ENCODE results near the gene NCOA3. TPM values are rescaled to one million over a fixed set of nuclear protein-coding genes. Genes with fewer than 3 reads are reported as not detected.

NCOA3 gene
- total and polyA plus RNA-seq, 2 of the 8 experiments (the other 6 are each of a cell fraction or from before 2014, with no cell fraction given) = 7.9 to 24.7 TPM

GRCh38 chr20:47652794-47653193 lies 151.1 kb downstream of the NCOA3 start:
- peaks cover 0 to 58% (median 13%) of the 10 kb centered on the region in 4 experiments; a peak in 6 of 8 replicates for H3K36me3 ChIP-seq (ENCODE audit: control insufficient read depth in 2 of 4, insufficient read depth in 4 of 4, low read length in 3 of 4)
- FAIRE-seq (no peak), DNase-seq (ENCODE audit: low read depth in 1 of 2, low spot score in 2 of 2) (peak in 1 of 2 experiments; percentile 4)
- TF ChIP-seq SIRT6 (IDR thresholded peaks at IDR 0.05; ENCODE audit: low read length) (no peak), CEBPB (IDR thresholded peaks at IDR 0.05; ENCODE audit: low read depth, low read length) (no peak), KDM5A (IDR thresholded peaks at IDR 0.05; ENCODE audit: low read length) (no peak), TBP (IDR thresholded peaks at IDR 0.05; ENCODE audit: low read depth, low read length) (no peak), BCL11A (IDR thresholded peaks at IDR 0.05; ENCODE audit: low read depth in 2 of 2, low read length in 2 of 2) (no peak), TEAD4 (IDR thresholded peaks at IDR 0.05; ENCODE audit: low read depth, low read length) (no peak), YY1 (IDR thresholded peaks at IDR 0.05; ENCODE audit: low read depth, low read length) (no peak), EP300 (IDR thresholded peaks at IDR 0.05; ENCODE audit: borderline replicate concordance in 1 of 2, low read depth in 2 of 2, low read length in 2 of 2) (no peak), BACH1 (IDR thresholded peaks at IDR 0.05; ENCODE audit: low read length) (no peak), SIN3A (conservative IDR thresholded peaks at IDR 0.05 in 1 of 2, IDR thresholded peaks at IDR 0.05 in 1 of 2; ENCODE audit: low read depth in 1 of 2, low read length in 2 of 2) (no peak), SRF (IDR thresholded peaks at IDR 0.05; ENCODE audit: low read depth, low read length) (no peak), POU5F1 (IDR thresholded peaks at IDR 0.05; ENCODE audit: low read depth, low read length) (no peak), NANOG (IDR thresholded peaks at IDR 0.05; ENCODE audit: insufficient read depth, low read depth, low read length, poor library complexity, severe bottlenecking) (no peak), GABPA (IDR thresholded peaks at IDR 0.05; ENCODE audit: borderline replicate concordance, insufficient read depth, low read length) (no peak), GTF2F1 (IDR thresholded peaks at IDR 0.05; ENCODE audit: borderline replicate concordance, low read depth, low read length) (no peak)

More at GRCh38 chr20:47652794-47653193, 151.1 kb downstream of the NCOA3 start:
- Histone ChIP-seq H2BK5ac (ENCODE audit: low read depth, low read length) (no peak overlapping the region), H4K91ac (replicated peaks; ENCODE audit: insufficient read length, low read length) (no peak overlapping the region), H3K23ac (ENCODE audit: insufficient read length) (no peak overlapping the region), H2BK12ac (ENCODE audit: low read depth, low read length) (no peak overlapping the region), H3K56ac (replicated peaks; ENCODE audit: insufficient read length, low read depth, low read length) (no peak overlapping the region), H3K9ac (replicated peaks in 1 of 4; ENCODE audit: extremely low read depth in 1 of 4, low read depth in 3 of 4, low read length in 3 of 4) (no peak overlapping the region), H3K14ac (ENCODE audit: insufficient read length) (no peak overlapping the region), H4K5ac (ENCODE audit: insufficient read length, low read depth, low read length) (no peak overlapping the region), H3K27ac (ENCODE audit: low read depth, low read length) (no peak overlapping the region; the same call in 1 of the 2 replicates), H2BK120ac (replicated peaks; ENCODE audit: low read depth, low read length) (no peak overlapping the region), H2BK20ac (ENCODE audit: low read length) (no peak overlapping the region), H2AFZ (ENCODE audit: low read length) (no peak overlapping the region), H3K9me3 (ENCODE audit: insufficient read depth in 2 of 2, low read depth in 1 of 2, low read length in 1 of 2) (no peaks in the 10 kb centered on the region), H3K4me2 (ENCODE audit: insufficient read depth in 1 of 2, low read depth in 2 of 2, low read length in 2 of 2) (no peak overlapping the region), H3K4ac (replicated peaks; ENCODE audit: insufficient read length, low read depth, low read length) (no peak overlapping the region), H3K18ac (ENCODE audit: extremely low read depth, low read length) (no peak overlapping the region), H2BK15ac (ENCODE audit: low read length) (no peak overlapping the region), H2AK5ac (ENCODE audit: low read depth, low read length) (no peak overlapping the region), H3K4me3 (ENCODE audit: extremely low read depth in 1 of 4, insufficient read depth in 2 of 4, low read depth in 3 of 4, low read length in 4 of 4) (no peak overlapping the region), H3K79me1 (ENCODE audit: low read depth, low read length) (no peaks in the 10 kb centered on the region), H3K27me3 (replicated peaks in 1 of 4; ENCODE audit: control insufficient read depth in 3 of 4, extremely low read depth in 1 of 4, insufficient read depth in 3 of 4, low read length in 3 of 4) (no peaks in the 10 kb centered on the region), H3K79me2 (ENCODE audit: control insufficient read depth in 1 of 2, insufficient read depth in 2 of 2, low read length in 2 of 2) (no peaks in the 10 kb centered on the region), H3K4me1 (replicated peaks in 1 of 4; ENCODE audit: control insufficient read depth in 3 of 4, insufficient read depth in 4 of 4, low read length in 3 of 4) (peaks cover 0 to 27% (median 12%) of the 10 kb centered on the region in 4 experiments; a peak in 6 of 7 replicates), H3K23me2 (ENCODE audit: low read depth, low read length) (no peaks in the 10 kb centered on the region), H4K20me1 (replicated peaks in 1 of 2; ENCODE audit: control insufficient read depth in 1 of 2, insufficient read depth in 2 of 2, low read length in 2 of 2) (no peaks in the 10 kb centered on the region), H4K8ac (ENCODE audit: extremely low read depth, insufficient read depth, low read length) (no peak overlapping the region)
- POLR2A ChIA-PET (ENCODE audit: partially characterized antibody) = no interaction called here
- CTCF ChIA-PET (ENCODE audit: partially characterized antibody) = interaction anchor here (0.6 to 2.5 kb wide), 3 partner anchors 11 to 166 kb away, joined by 3 to 12 read pairs (median 3); no protein-coding TSS in a partner anchor
- WGBS, 2 experiments (ENCODE audit: extremely low coverage in 1 of 2, insufficient coverage in 1 of 2, insufficient read length in 1 of 2, insufficient replicate concordance in 2 of 2, low coverage in 1 of 2, low lambda C conversion rate in 2 of 2, missing lambda C conversion rate in 1 of 2) = 95% methylated on average over 2 of the region's 2 CpGs; no CpG with 5 or more reads in 1 of the 2 experiments
